HG03060 (cell line): ENCODE results near the gene SUN5.

ENCODE experiments used
- ATAC-seq: cut with Tn5 transposase; IDR thresholded peaks from one replicate; pipeline ENCODE4 v1.9.1; 2021; ENCODE audit warnings: low read depth, moderate number of reproducible peaks; ENCODE audit not compliant: unreplicated experiment

The SUN5 gene

DNA sequence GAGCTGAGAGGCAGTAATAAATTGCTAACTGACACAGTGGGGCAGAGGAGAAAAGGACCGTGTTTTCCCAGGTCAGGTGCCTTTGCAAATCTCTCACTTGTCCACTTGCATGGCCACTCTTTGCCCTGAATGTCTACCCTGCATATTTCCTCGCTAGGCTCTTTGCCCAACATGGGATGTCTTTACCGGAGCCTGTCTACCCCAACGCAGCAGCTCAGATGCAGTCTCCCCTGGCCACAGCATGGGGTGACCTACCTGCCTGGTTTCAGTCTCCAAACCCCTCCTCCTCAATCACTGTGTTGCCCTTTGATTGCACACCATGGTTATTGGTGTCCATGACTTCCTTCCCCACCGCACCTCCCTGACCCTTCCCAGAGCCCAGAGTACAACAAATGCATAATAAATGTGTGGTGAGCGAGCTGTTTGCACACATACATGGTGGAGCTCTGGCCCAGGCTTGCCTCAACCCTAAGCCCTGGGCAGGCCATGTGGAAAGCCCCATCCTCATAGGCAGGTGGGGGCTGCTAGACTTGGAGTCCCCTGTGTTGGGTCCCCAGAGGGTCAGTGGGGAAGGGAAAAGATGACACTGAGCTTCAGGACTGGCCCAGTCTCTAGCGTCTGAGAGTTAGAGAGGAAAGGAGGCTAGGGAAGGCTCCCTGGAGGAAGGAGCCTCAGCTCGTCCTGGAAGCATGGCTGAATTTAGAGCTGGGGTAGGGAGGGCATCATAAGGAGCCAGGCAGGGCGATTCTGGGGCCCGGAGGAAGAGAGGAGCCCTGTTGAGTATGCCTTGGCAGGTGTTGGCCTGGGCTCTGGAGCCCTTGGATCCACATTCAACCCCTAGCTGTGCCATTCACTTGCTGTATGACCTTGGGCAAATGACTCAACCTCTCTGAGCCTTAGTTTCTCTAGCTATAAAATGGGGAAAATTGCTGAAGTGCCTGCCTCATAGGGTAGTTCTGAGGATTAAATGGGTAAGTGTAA, 22.8 kb upstream of the SUN5 start:
- ATAC-seq, result no peak

DNA sequence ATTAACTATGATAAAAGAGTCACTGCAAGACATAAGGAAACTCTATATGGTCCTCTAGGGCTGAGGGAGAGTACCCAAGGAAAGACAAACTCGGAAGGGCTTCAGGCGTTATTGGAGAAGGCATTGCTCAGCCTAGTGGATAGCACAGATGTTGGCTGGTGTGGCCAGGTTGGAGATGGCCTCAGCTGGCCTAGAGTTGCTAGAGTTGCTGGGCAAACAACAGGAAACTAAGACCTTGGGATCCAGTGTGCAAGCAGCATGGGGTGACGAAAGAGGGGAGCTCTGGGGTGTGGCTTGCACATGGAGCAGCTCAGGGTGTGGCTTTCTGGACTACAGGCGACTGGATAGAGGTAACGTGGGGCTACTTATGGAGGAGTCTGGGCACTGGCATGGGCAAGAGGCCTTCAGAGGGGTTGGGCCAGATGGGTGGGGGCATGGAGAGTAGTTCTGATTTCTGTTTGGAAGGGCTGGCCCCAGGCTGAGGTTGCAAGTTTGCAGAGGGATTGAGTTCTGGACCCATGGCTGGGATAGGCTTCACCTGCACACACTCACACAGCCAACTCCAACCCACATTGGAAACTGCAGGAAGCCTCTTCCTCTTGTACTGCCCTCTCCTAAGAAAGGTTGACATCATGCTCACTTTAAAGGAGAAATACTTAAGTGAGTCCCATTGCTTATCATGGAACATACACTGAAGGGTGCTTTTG, 22.0 kb upstream of the SUN5 start:
- ATAC-seq, result no peak

DNA sequence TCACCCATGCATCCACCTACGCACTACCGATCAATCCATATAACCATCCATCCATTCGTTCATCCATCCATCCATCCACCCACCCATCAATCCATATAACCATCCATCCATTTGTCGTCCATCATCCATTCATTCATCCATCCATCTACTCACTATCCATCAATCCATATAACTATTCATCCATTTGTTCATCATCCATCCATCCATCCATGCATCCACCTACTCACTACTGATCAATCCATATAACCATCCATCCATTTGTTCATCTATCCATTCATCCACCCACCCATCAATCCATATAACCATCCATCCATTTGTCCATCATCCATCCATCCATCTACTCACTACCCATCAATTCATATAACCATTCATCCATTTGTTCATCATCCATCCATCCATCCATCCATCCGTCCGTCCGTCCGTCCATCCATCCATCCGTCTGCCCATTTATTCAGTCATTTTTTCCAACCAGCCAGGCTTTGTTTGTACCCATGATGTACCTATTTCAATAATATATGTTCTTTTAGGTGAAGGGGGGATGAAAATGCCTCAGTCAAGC, 21.2 kb upstream of the SUN5 start:
- no peak for ATAC-seq

GRCh38 chr20:33024609-33025317, 20.5 kb upstream of the SUN5 start:
- no peak for ATAC-seq

- ATAC-seq, result no peak
Observed at GRCh38 chr20:33024243-33024560, 20.0 kb upstream of the SUN5 start.

DNA sequence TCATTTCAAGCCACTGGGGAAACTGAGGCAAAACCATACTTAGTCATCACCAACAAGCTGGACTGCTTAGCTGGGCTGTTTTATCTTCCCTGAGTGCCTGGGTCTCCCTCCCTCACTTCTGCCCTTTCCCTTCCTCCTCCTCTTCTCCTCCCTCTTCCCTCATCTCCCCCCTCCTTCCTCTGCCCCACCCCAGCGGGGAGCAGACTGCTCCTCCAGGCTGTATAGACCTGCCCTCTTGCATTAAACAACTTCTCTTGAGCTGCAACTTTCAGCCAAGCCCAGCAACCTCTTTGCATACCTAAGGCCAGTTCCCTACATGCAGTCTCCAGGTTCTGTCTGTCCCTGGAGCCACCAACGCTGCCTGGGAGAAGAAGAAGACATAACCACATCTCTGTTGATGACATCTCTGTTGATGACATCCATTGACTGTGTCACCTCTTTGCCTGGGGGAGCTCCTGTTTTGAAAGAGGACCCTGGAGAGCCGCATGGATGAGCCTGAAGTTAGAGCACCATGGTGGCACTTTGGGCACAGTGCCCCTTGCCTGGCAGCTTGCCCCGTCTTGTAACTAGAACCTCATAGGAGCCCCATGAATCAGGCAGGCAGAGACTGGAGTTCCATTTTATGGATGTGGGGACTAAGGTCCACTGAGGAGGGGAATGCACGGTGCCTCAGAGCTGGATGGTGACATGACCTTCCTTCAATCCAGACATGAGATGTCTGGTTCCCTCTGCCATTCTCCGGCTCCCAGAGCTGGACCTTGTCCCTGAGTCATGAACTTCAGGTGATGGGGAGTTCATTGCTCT, 19.4 kb upstream of the SUN5 start:
- ATAC-seq, result no peak

- no peak for ATAC-seq
Observed at GRCh38 chr20:33022694-33023438, 18.6 kb upstream of the SUN5 start.

GRCh38 chr20:33022289-33022688, 18.1 kb upstream of the SUN5 start:
- no peak for ATAC-seq

DNA sequence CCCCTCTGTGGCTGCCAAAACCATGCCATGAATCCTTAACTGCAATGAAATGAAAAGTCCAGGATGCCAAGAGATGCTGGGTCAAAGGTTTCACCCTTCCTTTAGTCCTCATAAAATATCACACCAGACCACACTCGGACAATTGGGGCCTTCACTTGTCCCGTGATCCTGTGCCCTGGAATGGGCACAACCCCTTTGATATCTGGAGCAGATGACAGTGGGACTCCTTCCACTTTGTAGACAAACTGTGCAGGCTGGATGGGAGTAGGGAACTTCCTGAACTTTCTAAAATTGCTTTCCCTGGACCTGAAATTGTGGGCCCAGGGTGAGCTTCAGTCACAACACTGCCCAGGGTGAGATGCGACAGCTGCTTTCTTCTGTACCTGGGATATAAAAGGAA, 17.6 kb upstream of the SUN5 start:
- no peak for ATAC-seq

DNA sequence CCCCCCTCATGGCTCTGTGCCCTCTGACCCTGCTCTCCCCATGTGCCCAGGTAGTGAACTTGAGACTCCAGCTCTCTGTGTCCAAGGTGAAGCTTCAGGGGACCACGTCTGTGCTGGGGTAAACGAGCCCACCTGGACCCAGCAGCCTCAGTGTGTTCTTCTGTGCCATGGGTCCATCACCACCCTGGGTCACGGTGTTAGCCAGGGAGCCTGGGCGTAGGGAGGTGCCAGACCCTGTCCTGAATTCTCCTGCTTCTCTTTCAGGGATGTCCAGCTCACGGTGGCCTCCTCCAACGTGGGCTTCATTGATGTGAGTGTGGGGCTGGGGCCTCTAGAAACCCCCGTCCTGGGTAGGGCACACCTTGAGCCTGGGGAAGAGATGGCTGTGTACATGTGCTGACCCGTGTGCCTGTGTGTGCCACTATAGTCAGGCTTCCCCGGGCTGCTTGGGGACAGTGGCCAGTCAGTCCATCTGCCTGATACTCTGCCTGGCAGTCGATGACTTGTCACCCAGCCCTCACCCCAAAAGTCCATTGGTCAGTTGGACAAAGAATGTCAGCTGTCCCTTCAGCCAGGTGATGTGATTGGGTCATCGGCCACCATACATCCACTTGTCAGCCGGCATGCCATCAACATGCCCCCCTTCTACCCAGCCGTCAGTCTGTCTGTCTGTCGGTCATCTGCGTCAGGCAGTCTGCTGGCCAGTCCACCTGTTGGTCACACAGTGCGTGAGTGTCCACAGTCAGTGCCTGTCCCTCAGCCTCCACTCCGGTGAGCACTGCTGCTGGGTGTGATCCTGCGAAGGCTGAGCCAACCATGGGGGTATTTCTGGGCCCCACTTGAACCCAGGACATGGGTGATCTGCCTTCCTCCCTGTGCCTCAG, 16.3 kb upstream of the SUN5 start:
- ATAC-seq, result no peak

GRCh38 chr20:33019465-33020277, 15.4 kb upstream of the SUN5 start:
- ATAC-seq, result no peak

DNA sequence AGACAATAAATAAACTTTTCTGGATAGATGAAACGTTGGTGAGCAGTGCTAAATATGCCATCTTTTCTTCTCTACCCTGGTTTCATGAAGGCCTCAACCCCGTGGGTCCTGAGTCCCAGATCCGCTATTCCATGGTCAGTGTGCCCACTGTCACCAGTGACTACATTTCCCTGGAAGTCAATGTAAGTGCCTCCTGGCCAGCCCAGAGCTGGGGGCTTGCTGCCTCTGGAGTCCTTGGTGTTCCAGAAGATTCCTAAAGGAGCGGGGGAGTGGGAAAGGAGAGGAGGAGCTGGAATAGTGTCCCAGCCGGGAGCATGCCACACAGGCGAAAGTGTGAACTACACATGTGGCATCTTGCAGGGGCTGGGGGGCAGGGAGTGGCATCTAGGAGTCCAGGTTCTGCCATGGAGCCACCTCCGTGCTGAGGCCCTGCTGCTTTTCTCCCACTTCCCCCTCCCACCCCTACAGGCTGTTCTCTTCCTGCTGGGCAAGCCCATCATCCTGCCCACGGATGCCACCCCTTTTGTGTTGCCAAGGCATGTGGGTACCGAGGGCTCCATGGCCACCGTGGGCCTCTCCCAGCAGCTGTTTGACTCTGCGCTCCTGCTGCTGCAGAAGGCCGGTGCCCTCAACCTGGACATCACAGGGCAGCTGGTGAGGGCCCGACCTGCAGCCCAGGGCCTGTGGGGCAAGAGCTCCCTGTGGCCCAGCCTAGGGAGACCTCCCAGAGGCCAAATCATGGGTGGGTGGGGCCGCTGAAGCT, 14.1 kb upstream of the SUN5 start:
- ATAC-seq, result no peak

DNA sequence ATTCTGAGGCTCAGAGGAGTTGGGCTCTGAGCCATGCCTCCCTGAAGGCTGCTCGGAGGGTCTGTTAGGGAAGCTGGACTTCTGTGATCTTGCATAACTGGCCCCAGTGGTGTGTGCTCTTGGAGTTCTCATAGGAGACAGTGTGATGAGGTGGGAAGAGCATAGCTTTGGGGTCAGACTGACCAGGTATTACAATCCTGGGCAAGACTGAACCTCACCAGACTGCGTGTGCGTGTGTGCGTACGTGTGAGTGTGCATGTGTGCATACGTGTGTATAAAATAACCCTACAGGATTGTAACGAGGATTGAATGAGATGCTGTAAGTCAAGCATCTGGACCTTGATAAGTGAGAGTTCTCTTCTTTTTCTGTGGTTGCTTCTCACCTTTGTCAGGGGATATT, 13.3 kb upstream of the SUN5 start:
- no peak for ATAC-seq

GRCh38 chr20:33016581-33017109, 12.4 kb upstream of the SUN5 start:
- no peak for ATAC-seq

- no peak for ATAC-seq
Observed at GRCh38 chr20:33015700-33016580, 11.7 kb upstream of the SUN5 start.

- ATAC-seq, result no peak
Observed at GRCh38 chr20:33015114-33015484, 10.9 kb upstream of the SUN5 start.
